ENCODE data around the gene RHBDL3. TPM values are rescaled to one million over a fixed set of nuclear protein-coding genes. Genes with fewer than 3 reads are reported as not detected.

Gene RHBDL3
- total and polyA plus RNA-seq, 2 experiments from 2014 or later, result 0.28 to 0.70 TPM

DNA sequence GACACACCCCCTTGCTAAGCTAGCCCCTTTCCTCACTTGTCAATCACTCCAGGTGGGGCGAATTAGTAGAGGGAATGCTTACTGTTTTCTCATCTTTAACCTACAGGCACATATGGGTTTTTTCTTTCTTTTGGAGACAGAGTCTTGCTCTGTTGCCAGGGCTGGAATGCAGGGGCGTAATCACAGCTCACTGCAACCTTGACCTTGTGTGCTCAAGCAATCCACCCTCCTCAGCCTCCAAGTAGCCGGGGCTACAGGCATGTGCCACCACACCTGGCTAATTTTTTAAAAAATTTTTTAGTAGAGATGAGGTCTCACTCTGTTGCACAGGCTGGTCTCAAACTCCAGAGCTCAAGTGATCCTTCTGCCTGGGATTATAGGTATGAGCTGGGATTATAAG lies 38.7 kb upstream of the RHBDL3 start:
- no peak for DNase-seq (ENCODE audit: low spot score)
- no peaks in the 10 kb centered on the region for H3K27me3 ChIP-seq
- H3K79me2 ChIP-seq, result no peaks in the 10 kb centered on the region
- TF ChIP-seq, protein P1, sequence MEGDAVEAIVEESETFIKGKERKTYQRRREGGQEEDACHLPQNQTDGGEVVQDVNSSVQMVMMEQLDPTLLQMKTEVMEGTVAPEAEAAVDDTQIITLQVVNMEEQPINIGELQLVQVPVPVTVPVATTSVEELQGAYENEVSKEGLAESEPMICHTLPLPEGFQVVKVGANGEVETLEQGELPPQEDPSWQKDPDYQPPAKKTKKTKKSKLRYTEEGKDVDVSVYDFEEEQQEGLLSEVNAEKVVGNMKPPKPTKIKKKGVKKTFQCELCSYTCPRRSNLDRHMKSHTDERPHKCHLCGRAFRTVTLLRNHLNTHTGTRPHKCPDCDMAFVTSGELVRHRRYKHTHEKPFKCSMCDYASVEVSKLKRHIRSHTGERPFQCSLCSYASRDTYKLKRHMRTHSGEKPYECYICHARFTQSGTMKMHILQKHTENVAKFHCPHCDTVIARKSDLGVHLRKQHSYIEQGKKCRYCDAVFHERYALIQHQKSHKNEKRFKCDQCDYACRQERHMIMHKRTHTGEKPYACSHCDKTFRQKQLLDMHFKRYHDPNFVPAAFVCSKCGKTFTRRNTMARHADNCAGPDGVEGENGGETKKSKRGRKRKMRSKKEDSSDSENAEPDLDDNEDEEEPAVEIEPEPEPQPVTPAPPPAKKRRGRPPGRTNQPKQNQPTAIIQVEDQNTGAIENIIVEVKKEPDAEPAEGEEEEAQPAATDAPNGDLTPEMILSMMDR (IDR thresholded peaks at IDR 0.05; ENCODE audit: poor library complexity), result no peak
- TF ChIP-seq EZH2phosphoT487 (IDR thresholded peaks at IDR 0.05; ENCODE audit: low read depth, severe bottlenecking, unreplicated experiment), result no peak
- no peak for TF ChIP-seq EZH2 (IDR thresholded peaks at IDR 0.05; ENCODE audit: borderline replicate concordance)
- no peaks in the 10 kb centered on the region for H3K9me3 ChIP-seq (ENCODE audit: low read depth)
- no peaks in the 10 kb centered on the region for H3K36me3 ChIP-seq (replicated peaks; ENCODE audit: insufficient read depth, low read depth)
- WGBS (ENCODE audit: low lambda C conversion rate, missing lambda C conversion rate), result 81% methylated on average over 3 of the region's 3 CpGs
- no peak overlapping the region for H3K27ac ChIP-seq
- no peak overlapping the region for H2AFZ ChIP-seq
- H3K4me2 ChIP-seq, result no peak overlapping the region
- no peaks in the 10 kb centered on the region for H4K20me1 ChIP-seq (ENCODE audit: insufficient read depth, poor library complexity, severe bottlenecking)
- no peak overlapping the region for H3K4me3 ChIP-seq
- H3K9me2 ChIP-seq (replicated peaks; ENCODE audit: insufficient read depth), result no peaks in the 10 kb centered on the region
- H3K4me1 ChIP-seq (ENCODE audit: insufficient read depth), result no peaks in the 10 kb centered on the region

DNA sequence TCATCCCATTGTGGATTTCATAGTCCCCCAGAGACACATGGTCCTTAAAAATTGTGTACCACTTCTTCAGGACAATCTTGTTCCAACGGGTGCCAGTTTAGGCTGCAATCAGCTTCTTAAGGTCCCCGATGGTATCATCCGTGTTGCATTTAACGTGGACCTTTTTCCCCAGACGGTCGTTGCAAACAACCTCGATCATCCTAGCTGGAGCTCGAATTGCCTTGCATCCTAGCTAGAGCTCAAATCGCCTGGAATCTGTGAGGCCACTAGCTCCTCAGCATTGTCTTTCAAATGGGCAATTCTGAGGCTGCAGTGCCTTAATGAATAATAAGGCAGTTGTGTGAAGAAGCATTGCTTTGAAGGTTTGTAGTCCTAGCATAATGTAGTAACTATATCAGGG lies 37.7 kb upstream of the RHBDL3 start:
- H3K4me2 ChIP-seq, result no peak overlapping the region
- WGBS (ENCODE audit: low lambda C conversion rate, missing lambda C conversion rate), result 63% methylated on average over 9 of the region's 9 CpGs
- H3K79me2 ChIP-seq, result no peaks in the 10 kb centered on the region

DNA sequence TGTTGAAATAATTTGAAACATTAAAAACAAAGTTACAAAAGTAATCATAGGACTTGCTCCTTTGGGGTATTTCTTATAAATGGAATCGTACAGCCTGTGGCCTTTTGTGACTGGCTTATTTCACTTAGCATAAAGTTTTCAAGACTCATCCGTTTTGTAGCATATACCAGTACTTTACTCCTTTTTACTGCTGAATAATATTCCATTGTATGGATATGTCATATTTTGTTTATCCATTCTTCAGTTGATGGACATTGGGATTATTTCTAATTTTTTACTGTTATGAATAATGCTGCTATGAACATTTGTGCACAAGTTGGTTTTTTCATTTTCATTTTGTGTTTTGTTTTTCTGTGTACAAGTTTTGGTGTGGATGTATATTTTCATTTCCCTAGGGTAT lies 30.0 kb upstream of the RHBDL3 start:
- H4K20me1 ChIP-seq (ENCODE audit: insufficient read depth, poor library complexity, severe bottlenecking), result no peaks in the 10 kb centered on the region
- H3K79me2 ChIP-seq, result no peaks in the 10 kb centered on the region
- H3K9me3 ChIP-seq (ENCODE audit: low read depth), result no peaks in the 10 kb centered on the region
- no peak overlapping the region for H3K4me3 ChIP-seq
- H3K27me3 ChIP-seq, result no peaks in the 10 kb centered on the region
- no peak for TF ChIP-seq EZH2 (IDR thresholded peaks at IDR 0.05; ENCODE audit: borderline replicate concordance)
- TF ChIP-seq EZH2phosphoT487 (IDR thresholded peaks at IDR 0.05; ENCODE audit: low read depth, severe bottlenecking, unreplicated experiment), result no peak
- TF ChIP-seq, protein P1 (IDR thresholded peaks at IDR 0.05; ENCODE audit: poor library complexity), result no peak
- no peak for DNase-seq (ENCODE audit: low spot score)
- no peak overlapping the region for H2AFZ ChIP-seq
- no peak overlapping the region for H3K4me2 ChIP-seq
- WGBS (ENCODE audit: low lambda C conversion rate, missing lambda C conversion rate), result 96% methylated on average over 2 of the region's 2 CpGs
- no peaks in the 10 kb centered on the region for H3K4me1 ChIP-seq (ENCODE audit: insufficient read depth)
- no peaks in the 10 kb centered on the region for H3K9me2 ChIP-seq (replicated peaks; ENCODE audit: insufficient read depth)
- H3K36me3 ChIP-seq (replicated peaks; ENCODE audit: insufficient read depth, low read depth), result no peaks in the 10 kb centered on the region
- no peak overlapping the region for H3K27ac ChIP-seq

More for the DNA sequence above, 37.7 kb upstream of the RHBDL3 start:
- no peaks in the 10 kb centered on the region for H4K20me1 ChIP-seq (ENCODE audit: insufficient read depth, poor library complexity, severe bottlenecking)
- no peaks in the 10 kb centered on the region for H3K4me1 ChIP-seq (ENCODE audit: insufficient read depth)
- H2AFZ ChIP-seq, result no peak overlapping the region
- no peaks in the 10 kb centered on the region for H3K27me3 ChIP-seq
- no peak for DNase-seq (ENCODE audit: low spot score)
- TF ChIP-seq, protein P1 (IDR thresholded peaks at IDR 0.05; ENCODE audit: poor library complexity), result no peak
- no peak for TF ChIP-seq EZH2 (IDR thresholded peaks at IDR 0.05; ENCODE audit: borderline replicate concordance)
- TF ChIP-seq EZH2phosphoT487 (IDR thresholded peaks at IDR 0.05; ENCODE audit: low read depth, severe bottlenecking, unreplicated experiment), result no peak
- H3K4me3 ChIP-seq, result no peak overlapping the region
- H3K36me3 ChIP-seq (replicated peaks; ENCODE audit: insufficient read depth, low read depth), result no peaks in the 10 kb centered on the region
- H3K27ac ChIP-seq, result no peak overlapping the region
- no peaks in the 10 kb centered on the region for H3K9me3 ChIP-seq (ENCODE audit: low read depth)
- no peaks in the 10 kb centered on the region for H3K9me2 ChIP-seq (replicated peaks; ENCODE audit: insufficient read depth)

DNA sequence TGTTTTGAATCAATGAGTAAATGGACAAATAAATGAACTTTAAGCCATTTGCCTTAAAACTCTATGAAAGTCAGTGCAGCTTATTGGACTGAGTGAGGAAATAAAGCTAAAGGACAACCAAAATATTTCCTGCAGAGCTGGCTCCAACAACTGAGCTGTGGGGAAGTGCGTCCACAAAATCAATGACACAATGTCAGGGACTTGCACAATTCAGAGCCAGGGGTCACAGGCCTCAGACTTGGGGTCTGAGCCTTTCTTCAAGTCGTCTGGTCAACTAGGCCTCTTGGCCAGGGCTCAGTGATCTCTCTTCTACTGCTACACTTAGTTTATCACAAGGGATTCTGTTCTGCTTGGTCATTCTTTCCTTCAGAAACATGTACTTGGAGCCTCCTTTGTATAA lies 26.2 kb upstream of the RHBDL3 start:
- H3K4me2 ChIP-seq, result no peak overlapping the region
- TF ChIP-seq, protein P1 (IDR thresholded peaks at IDR 0.05; ENCODE audit: poor library complexity), result no peak
- TF ChIP-seq EZH2 (IDR thresholded peaks at IDR 0.05; ENCODE audit: borderline replicate concordance), result no peak
- TF ChIP-seq EZH2phosphoT487 (IDR thresholded peaks at IDR 0.05; ENCODE audit: low read depth, severe bottlenecking, unreplicated experiment), result no peak
- no peak overlapping the region for H2AFZ ChIP-seq
- no peaks in the 10 kb centered on the region for H3K9me3 ChIP-seq (ENCODE audit: low read depth)
- H3K27me3 ChIP-seq, result no peaks in the 10 kb centered on the region
- WGBS (ENCODE audit: low lambda C conversion rate, missing lambda C conversion rate), result 90% methylated on average over 2 of the region's 2 CpGs
- H3K36me3 ChIP-seq (replicated peaks; ENCODE audit: insufficient read depth, low read depth), result no peaks in the 10 kb centered on the region
- no peak for DNase-seq (ENCODE audit: low spot score)
- H3K79me2 ChIP-seq, result no peaks in the 10 kb centered on the region
- H3K27ac ChIP-seq, result no peak overlapping the region
- H4K20me1 ChIP-seq (ENCODE audit: insufficient read depth, poor library complexity, severe bottlenecking), result no peaks in the 10 kb centered on the region
- no peaks in the 10 kb centered on the region for H3K9me2 ChIP-seq (replicated peaks; ENCODE audit: insufficient read depth)
- H3K4me3 ChIP-seq, result no peak overlapping the region
- no peaks in the 10 kb centered on the region for H3K4me1 ChIP-seq (ENCODE audit: insufficient read depth)

All from hepatocyte (in vitro differentiated cells).